ENCODE measurements around the gene ACSL3.

The ACSL3 gene

DNA sequence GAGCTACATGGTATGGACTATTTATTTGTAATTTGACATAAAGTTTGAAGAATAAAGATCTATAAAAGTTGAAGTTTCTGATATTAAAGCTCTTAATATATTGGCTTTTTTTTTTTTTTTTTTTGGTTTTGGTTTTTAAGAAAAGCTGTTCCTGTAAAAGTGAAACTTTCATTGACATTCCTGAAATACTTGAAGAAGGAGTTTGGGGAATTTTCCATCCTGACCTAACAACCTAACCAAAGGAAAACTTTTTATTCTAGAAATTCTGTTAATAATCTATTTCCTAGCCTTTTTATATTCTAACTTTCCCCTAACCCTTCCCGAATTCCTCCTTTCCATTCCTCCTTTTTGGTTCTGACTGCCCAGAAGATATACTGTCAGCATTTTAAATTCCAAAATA is 83.7 kb downstream of the ACSL3 start:
- DNase-seq, result no peak

DNA sequence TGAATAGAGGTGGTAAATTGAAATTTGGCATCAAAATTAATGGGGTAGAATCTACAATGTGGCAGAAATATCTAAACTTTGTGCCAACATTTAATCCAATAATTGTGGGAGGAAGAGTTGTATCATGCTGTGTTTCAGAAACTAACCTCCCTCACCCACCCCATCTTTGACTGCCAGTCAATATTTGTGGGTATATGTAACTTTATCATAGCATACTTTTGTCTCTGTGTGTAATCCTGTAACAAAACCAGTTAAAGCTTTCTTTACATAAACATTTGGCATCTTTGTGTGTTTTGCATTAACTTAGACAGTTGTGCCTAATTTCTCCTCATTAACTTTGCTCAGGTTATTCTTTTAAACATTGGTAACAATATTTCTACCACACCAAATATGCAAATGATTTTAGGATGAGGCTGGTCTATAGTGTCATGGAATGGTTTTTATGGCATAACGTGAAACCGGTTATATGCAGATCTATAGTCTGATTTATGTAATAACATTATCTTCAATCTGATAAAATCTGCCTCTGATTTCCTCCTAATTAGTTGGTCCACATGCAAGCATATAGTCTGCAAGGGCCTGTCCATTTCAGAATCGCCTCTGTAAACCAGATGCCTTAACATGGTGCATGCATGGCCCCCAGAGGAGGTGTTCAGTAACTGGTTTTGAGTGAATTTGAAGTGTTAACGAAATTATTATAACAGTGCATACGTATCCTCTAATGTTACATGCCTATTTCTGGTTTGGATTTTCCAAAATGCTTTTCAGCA is 84.3 kb downstream of the ACSL3 start:
- DNase-seq, result no peak

- no peak for DNase-seq
These were observed 85.1 kb downstream of the ACSL3 start for GRCh38 chr2:222945887-222946286.

GRCh38 chr2:222946700-222947287 is 86.0 kb downstream of the ACSL3 start:
- no peak for DNase-seq

DNA sequence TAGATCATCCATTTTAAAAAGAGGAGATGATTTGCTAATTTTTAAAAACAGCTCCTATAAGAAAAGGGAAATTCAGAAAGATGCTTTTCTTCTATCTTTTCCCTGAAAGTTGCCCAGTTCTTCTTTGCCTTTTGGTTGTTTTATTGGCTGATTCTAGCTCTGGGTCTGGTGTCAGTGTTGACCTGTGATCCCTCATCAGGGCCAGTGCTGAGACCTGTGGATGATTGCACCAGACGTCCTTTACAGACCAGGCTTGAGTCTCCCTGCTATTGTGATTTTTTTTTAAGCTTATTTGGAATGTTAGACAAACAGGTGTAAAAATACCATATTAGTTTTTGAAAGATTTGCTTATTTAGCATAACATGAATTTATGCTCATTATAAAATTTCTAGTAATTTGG is 88.2 kb downstream of the ACSL3 start:
- DNase-seq, result no peak

DNA sequence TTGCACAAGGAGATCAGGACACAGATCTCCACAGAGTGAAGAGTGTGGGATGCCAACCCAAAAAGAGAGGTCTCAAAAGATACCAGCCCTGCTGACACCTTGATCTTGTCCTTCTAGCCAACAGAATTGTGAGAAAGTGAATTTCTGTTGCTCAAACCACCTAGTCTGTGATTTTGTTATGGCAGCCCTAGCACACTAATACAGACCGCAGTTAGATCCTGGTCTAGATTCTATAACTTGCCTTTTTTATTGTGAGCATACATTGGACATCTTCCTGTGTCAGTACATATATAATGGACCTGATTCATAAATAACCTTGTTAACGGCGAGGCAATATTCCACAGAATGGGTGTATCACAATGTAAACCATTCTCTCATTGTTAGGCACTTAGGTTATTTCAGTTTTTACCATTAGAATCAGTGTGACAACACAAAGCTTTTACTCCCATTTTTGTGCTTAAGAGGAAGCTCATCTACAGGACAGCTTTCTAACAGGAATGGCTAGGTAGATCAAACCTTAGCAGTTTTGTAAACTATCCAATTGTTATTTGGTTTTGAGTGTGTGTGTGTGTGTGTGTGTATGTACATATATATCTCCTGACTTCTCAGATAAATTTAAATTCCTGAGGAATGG is 89.0 kb downstream of the ACSL3 start:
- no peak for DNase-seq

DNA sequence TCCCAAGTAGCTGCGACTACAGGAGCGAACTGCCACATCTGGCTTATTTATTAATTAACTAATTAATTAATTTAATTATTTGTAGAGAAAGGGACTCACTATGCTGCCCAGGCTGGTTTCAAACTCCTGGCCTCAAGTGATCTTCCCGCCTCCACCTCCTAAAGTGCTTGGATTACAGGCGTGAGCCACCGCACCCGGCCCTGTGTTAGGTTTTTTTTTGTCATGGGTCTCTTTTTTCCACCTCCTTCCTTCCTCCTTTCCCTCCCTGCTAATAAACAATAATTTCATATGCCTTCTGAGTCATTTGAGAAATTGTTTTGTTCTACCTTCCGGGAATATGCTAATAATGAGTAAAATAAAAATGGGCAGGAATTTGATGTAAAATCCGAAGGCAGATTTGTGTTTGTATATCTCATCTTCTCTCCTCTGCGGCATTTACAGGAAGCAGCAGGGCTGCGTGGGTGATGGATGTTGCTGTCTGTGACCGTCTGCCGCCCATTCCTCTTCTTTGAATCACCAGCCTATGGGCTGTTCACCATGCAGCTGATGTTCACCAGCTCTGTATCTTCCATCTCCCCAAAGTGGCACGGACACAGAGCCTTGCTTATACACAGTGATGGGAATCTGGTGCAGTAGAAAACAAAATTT is 89.9 kb downstream of the ACSL3 start:
- no peak for DNase-seq

GRCh38 chr2:222952204-222952603 is 91.4 kb downstream of the ACSL3 start:
- DNase-seq, result no peak

GRCh38 chr2:222955008-222955407 is 94.2 kb downstream of the ACSL3 start:
- DNase-seq, result no peak

GRCh38 chr2:222959358-222959757 is 98.5 kb downstream of the ACSL3 start:
- no peak for DNase-seq

DNA sequence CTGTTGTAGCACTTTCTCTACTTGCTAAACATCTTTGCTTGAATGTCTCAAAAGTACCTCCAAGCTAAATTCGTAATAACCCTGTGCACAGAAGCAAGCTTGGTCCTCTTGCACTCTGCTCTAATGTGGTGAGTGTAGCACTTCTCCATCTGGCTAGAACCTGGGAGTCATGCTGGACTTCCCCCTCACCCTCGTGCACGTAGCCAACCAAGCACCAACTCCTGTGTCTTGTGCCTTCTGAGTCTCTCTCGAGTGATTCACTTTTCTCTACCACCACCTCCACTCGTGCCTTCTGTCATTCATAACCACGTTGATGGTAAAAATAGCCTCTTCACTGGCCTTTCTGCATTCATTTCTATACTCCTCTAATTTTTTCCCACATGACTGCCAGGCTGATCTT is 99.3 kb downstream of the ACSL3 start:
- DNase-seq, result no peak

DNA sequence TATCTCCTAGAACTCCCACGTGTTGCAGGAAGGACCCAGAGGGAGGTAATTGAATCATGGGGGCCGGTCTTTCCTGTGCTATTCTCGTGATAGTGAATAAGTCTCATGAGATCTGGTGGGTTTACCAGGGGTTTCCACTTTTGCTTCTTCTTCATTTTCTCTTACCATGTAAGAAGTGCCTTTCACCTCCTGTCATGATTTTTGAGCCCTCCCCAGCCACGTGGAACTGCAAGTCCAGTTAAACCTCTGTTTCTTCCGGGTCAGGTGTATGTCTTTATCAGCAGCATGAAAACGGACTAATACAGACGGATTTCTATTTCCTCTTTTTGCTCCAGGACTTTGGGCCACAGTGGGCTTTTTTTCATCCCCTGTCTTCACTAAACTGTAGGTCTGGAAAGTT is 102.8 kb downstream of the ACSL3 start:
- DNase-seq, result no peak

DNA sequence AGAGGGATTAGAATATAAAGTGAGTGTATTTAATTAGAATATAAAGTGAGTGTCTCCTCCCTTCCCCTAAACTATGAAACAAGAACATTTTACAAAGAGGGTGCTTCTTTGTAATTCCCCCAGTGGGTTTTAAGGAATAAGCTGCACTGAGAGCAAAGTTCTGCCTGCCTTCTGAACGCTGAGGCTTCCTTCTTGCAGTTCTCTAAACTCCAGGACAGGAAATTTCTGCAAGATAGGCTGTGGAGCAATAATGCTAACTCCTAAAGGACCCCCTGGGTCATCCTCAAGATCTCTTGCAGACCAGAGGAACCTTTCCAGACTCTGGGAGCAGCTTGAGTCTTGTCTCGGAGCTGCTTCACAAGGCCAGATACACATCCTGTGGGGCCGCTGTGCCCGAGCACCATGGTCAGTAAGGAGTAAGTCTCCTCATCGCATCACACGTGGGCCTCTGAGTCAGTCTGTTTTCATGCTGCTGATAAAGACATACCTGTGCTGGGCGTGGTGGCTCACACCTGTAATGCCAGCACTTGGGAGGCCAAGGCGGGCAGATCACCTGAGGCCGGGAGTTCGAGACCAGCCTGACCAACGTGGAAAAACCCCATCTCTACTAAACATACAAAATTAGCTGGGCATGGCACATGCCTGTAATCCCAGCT is 103.7 kb downstream of the ACSL3 start:
- DNase-seq, result no peak

GRCh38 chr2:222965555-222965954 is 104.7 kb downstream of the ACSL3 start:
- no peak for DNase-seq

GRCh38 chr2:222968550-222969155 is 107.8 kb downstream of the ACSL3 start:
- no peak for DNase-seq

GRCh38 chr2:222969491-222969890 is 108.7 kb downstream of the ACSL3 start:
- no peak for DNase-seq

DNA sequence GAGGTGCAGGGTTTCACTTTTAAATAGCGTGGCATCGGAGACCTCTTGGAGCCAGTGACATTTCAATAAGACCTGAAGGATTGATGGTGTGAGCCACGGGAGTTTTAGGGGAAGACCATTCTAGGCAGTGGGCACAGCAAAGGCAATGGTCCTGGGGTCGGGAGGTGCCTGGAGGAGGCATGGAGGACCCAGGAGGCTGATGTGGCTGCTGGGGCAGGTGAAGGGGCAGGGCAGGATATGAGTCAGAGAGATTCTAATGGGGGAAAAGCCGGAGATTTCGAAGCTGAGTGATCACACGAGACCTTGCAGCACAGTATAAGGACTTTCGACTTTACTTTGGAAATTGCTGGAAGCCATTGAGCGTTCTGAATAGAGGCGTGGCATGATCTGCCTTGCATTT is 111.6 kb downstream of the ACSL3 start:
- DNase-seq, result no peak

GRCh38 chr2:222973237-222973636 is 112.4 kb downstream of the ACSL3 start:
- DNase-seq, result no peak

GRCh38 chr2:222973733-222974132 is 112.9 kb downstream of the ACSL3 start:
- DNase-seq, result no peak

- no peak for DNase-seq
These were observed 115.8 kb downstream of the ACSL3 start for GRCh38 chr2:222976521-222977061.

GRCh38 chr2:222977121-222977520 is 116.3 kb downstream of the ACSL3 start:
- no peak for DNase-seq

DNA sequence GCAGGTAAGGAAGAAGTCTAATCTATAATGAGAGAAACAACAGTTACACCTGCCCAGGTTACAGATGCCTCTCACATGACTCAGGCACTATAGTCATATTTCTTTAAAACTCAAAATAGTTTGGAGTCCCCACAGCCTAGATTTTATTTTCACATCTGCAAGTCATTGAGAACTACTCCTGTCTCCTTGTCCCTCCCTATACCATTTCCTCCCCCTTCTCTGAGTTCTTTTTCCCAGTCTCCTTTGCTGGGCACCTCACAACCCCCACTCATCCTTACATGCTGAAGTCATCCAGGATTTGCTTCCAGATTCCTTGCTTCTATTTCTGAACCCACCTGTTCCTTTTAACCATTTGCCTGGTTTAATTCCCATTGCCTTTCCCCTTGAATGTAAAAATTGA is 118.0 kb downstream of the ACSL3 start:
- DNase-seq, result no peak

DNA sequence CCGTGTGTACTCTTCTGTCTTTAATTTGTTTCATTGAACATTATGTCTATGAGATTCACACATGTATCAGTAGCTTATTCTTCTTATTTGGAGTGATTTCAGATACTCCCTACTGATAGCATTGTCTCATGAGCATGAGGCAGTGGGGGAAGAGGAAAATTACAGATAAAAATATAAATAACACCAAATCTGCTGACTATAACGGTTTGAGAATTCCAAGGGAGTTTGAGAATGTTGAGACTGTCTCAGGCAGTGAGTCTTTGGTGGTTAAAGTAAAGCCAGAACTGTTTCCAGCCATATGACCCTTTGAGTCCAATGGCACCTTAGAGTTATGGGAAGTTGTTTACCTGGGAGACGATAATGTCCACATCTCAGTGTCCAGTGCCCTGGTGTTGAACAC is 118.6 kb downstream of the ACSL3 start:
- no peak for DNase-seq

Data from NCI-H1930 (cell line).